GM23248 (cell line): ENCODE data around the gene SMARCE1. TPM values are rescaled to one million over a fixed set of nuclear protein-coding genes. Genes with fewer than 3 reads are reported as not detected.

Experiments used
- DNase-seq: peaks from one replicate; pipeline ENCODE4 v3.0.0-alpha.2; 2015
- H2AFZ ChIP-seq: fragments of 200-600 bp; sonication (generic); 2 replicates; pipeline ENCODE4 v1.6.1; 2016; ENCODE audit warnings: antibody characterized with exemption
- H3F3A ChIP-seq: fragments of 200-600 bp; sonication (generic); 2 replicates; pipeline ENCODE4 v1.6.1; 2016; ENCODE audit warnings: mild to moderate bottlenecking, antibody characterized with exemption, mixed run types; ENCODE audit not compliant: insufficient read depth
- H3K27ac ChIP-seq: fragments of 200-600 bp; sonication (generic); 2 replicates; pipeline ENCODE4 v1.5.1; 2016; ENCODE audit warnings: mild to moderate bottlenecking
- H3K27me3 ChIP-seq: fragments of 200-600 bp; sonication (generic); replicated peaks from 2 replicates; pipeline ENCODE4 v1.6.1; 2016; ENCODE audit warnings: mild to moderate bottlenecking; ENCODE audit not compliant: insufficient read depth
- H3K36me3 ChIP-seq: fragments of 200-600 bp; sonication (generic); 2 replicates; pipeline ENCODE4 v1.6.1; 2016; ENCODE audit warnings: low read depth, mild to moderate bottlenecking
- H3K4me1 ChIP-seq: fragments of 200-600 bp; sonication (generic); 2 replicates; pipeline ENCODE4 v1.6.1; 2016; ENCODE audit warnings: mild to moderate bottlenecking; ENCODE audit not compliant: insufficient read depth
- H3K4me2 ChIP-seq: fragments of 200-600 bp; sonication (generic); one replicate; pipeline ENCODE4 v1.6.1; 2016; ENCODE audit warnings: mild to moderate bottlenecking; ENCODE audit not compliant: unreplicated experiment
- H3K4me3 ChIP-seq: fragments of 200-600 bp; sonication (generic); 2 replicates; pipeline ENCODE4 v1.5.1; 2016; ENCODE audit warnings: mild to moderate bottlenecking
- H3K79me2 ChIP-seq: fragments of 200-600 bp; sonication (generic); 2 replicates; pipeline ENCODE4 v1.6.1; 2016; ENCODE audit warnings: mild to moderate bottlenecking; ENCODE audit not compliant: insufficient read depth
- H3K9ac ChIP-seq: fragments of 200-600 bp; sonication (generic); 2 replicates; pipeline ENCODE4 v1.6.1; 2016; ENCODE audit warnings: mild to moderate bottlenecking
- H3K9me2 ChIP-seq: fragments of 200-600 bp; sonication (generic); 2 replicates; pipeline ENCODE4 v1.6.1; 2016; ENCODE audit warnings: mixed run types, mild to moderate bottlenecking, moderate library complexity; ENCODE audit not compliant: insufficient read depth
- H3K9me3 ChIP-seq: fragments of 200-600 bp; sonication (generic); one replicate; pipeline ENCODE4 v1.6.1; 2017; ENCODE audit warnings: low read depth
- H4K20me1 ChIP-seq: fragments of 200-600 bp; sonication (generic); 2 replicates; pipeline ENCODE4 v1.6.0; 2016; ENCODE audit not compliant: insufficient read depth
- EZH2 ChIP-seq: fragments of 200-600 bp; sonication (generic); IDR thresholded peaks from 2 replicates; pipeline ENCODE4 v1.6.1; 2018; ENCODE audit warnings: antibody characterized with exemption, mild to moderate bottlenecking; ENCODE audit not compliant: insufficient read depth, poor library complexity, severe bottlenecking
- EZH2phosphoT487 ChIP-seq: fragments of 200-600 bp; sonication (generic); IDR thresholded peaks from 2 replicates; pipeline ENCODE4 v1.6.1; 2018; ENCODE audit warnings: antibody characterized with exemption, moderate library complexity, mild to moderate bottlenecking, low read depth; ENCODE audit not compliant: insufficient read depth
- WGBS, 2 experiments: methylation state at CpG; one replicate each; pipeline ENCODE4 v1.1.6; 2015 to 2017; ENCODE audit warnings: low lambda C conversion rate in 2 of 2, low coverage in 1 of 2; ENCODE audit errors: missing lambda C conversion rate in 2 of 2; 5-methylcytosine and 5-hydroxymethylcytosine counted together
- in situ Hi-C: fragments of 300-500 bp; cut with MboI; formaldehyde crosslinking; loops from 2 replicates; pipeline ENCODE4 v1.15.0; 2020
- polyA plus RNA-seq: library from polyadenylated mRNA; unstranded; fragments of >200 nt; fragmentation: Nextera tagmentation; extraction: Ambion mirVana; gene quantifications from 2 replicates; pipeline ENCODE4 v1.2.1, GENCODE V29; 2016
- total RNA-seq: library from RNA; depleted of rRNA; stranded (reverse); fragments of >200 nt; shearing (Covaris generic); gene quantifications from 2 replicates; pipeline ENCODE4 v1.2.3, GENCODE V29; 2014

The SMARCE1 gene
- total and polyA plus RNA-seq, 2 experiments from 2014 or later, result 67.4 to 144 TPM

GRCh38 chr17:40651939-40652338 lies 4.3 kb upstream of the SMARCE1 start:
- Histone ChIP-seq H3K9me3 (no peaks in the 10 kb centered on the region), H3K4me1 (peaks cover 6% of the 10 kb centered on the region; the same call in 1 of the 2 replicates), H3K4me3 (no peak overlapping the region), H2AFZ (no peak overlapping the region), H3K27me3 (0 out of 2 replicates have a peak, but pooled peaks cover 7% of the 10 kb centered on the region), H3K9ac (no peak overlapping the region), H3K9me2 (no peaks in the 10 kb centered on the region), H3K27ac (no peak overlapping the region), H3K4me2 (no peak overlapping the region), H3K36me3 (no peaks in the 10 kb centered on the region), H3F3A (peaks cover 5% of the 10 kb centered on the region; the same call in 1 of the 2 replicates), H4K20me1 (no peaks in the 10 kb centered on the region), H3K79me2 (peaks cover 16% of the 10 kb centered on the region)
- no peak for TF ChIP-seq EZH2phosphoT487
- TF ChIP-seq EZH2, result no peak
- in situ Hi-C loops, result no loop called here
- WGBS, 2 experiments, result 89% methylated on average over 5 of the region's 5 CpGs
- no peak for DNase-seq

DNA sequence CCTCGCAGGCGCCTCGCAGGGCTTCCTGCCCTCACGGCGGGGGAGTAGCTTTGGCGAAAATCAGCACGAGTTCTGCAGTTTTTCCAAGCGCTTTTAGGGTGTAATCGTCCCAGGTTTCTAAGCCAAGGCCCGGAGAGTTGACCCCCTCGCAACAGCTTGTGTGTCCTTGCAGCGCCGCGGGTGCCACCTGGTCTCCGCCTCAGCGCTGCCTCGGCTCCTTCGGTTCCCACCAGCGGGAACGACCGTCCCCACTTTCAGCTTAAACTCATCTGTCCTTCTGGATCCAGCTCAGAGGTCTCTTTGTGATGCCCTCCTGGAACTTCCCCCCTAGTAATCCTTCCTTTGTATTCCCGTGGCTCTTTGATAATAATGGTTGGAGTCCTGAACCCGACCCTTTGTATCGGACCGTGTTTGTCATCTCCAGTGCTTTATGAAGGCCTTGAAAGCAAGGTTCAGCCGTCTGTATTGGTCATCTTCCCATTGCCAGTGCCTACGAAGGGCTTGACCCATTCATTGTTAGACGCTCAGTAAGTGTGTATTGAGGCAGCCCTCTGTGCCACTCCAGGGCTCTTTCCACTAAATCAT lies 858 bp upstream of the SMARCE1 start:
- in situ Hi-C loops, result no loop called here
- H3K9me2 ChIP-seq, result no peaks in the 10 kb centered on the region
- H3K4me1 ChIP-seq, result peaks cover 28% of the 10 kb centered on the region
- TF ChIP-seq EZH2phosphoT487, result no peak
- no peak for TF ChIP-seq EZH2
- 6% methylated on average over 28 of the region's 28 CpGs for WGBS, 2 experiments
- H3K27ac ChIP-seq, result peak overlapping the region; percentile 98
- H3K4me2 ChIP-seq, result peak overlapping the region; percentile 96
- peaks cover 5% of the 10 kb centered on the region; the same call in 1 of the 2 replicates for H3F3A ChIP-seq
- H3K79me2 ChIP-seq, result peaks cover 51% of the 10 kb centered on the region
- peak overlapping the region; percentile 98 for H2AFZ ChIP-seq
- peaks cover 20% of the 10 kb centered on the region for H3K36me3 ChIP-seq
- H3K4me3 ChIP-seq, result peak overlapping the region; percentile 95
- H4K20me1 ChIP-seq, result no peaks in the 10 kb centered on the region
- no peaks in the 10 kb centered on the region for H3K9me3 ChIP-seq
- no peaks in the 10 kb centered on the region for H3K27me3 ChIP-seq
- peak overlapping the region; percentile 99 for H3K9ac ChIP-seq
- DNase-seq, result peak; percentile 42

DNA sequence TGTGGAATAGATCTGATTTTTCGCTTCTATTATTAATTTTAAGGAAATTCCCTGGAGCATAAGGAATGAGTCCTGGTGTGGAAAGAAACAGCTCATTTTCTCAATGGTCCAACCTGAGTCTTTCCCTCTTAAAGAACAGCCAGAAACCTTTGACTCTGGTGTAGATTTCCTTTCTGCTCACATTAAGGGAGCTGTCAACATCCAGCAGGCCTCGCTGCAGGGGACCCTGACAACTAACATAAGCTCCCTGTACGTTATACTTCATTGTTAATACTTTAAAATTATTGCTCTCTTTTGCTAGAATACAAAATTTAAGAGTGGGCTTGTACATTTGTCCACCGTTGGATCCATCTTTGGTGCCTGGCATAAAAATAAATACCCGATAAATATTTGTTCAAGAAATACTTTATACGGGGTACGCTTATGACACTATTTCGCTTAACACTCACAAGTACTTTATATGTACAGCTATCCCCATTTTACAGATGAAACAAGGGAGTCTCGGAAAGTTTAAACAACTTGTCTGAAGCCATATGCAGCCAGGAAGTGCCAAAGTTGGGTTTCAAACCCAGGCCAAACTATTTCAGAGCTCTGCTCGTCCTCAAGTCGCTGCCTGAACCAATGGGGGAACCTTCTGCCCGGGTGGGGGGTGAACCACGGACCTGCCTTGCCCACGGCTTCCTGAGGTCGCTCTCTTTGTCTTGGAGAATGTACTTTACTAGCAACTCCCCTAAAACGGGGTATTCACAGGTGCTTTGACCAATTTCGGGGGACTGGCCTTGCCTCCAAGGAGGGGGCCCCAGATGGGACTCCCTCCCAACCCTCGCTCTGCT lies 611 bp downstream of the SMARCE1 start:
- Histone ChIP-seq H2AFZ (peak overlapping the region; percentile 98), H3F3A (peaks cover 5% of the 10 kb centered on the region; the same call in 1 of the 2 replicates), H3K79me2 (peaks cover 66% of the 10 kb centered on the region), H3K4me2 (peak overlapping the region; percentile 96), H3K36me3 (peaks cover 34% of the 10 kb centered on the region), H3K9ac (peak overlapping the region; percentile 99), H3K27ac (peak overlapping the region; percentile 98), H3K9me3 (no peaks in the 10 kb centered on the region), H3K27me3 (no peaks in the 10 kb centered on the region), H3K9me2 (no peaks in the 10 kb centered on the region), H4K20me1 (no peaks in the 10 kb centered on the region), H3K4me3 (peak overlapping the region; percentile 95), H3K4me1 (peaks cover 28% of the 10 kb centered on the region)
- no peak for TF ChIP-seq EZH2
- TF ChIP-seq EZH2phosphoT487, result no peak
- in situ Hi-C loops, result no loop called here
- DNase-seq, result peak; percentile 71
- 1 to 2% methylated on average over 18 of the region's 18 CpGs for WGBS, 2 experiments

DNA sequence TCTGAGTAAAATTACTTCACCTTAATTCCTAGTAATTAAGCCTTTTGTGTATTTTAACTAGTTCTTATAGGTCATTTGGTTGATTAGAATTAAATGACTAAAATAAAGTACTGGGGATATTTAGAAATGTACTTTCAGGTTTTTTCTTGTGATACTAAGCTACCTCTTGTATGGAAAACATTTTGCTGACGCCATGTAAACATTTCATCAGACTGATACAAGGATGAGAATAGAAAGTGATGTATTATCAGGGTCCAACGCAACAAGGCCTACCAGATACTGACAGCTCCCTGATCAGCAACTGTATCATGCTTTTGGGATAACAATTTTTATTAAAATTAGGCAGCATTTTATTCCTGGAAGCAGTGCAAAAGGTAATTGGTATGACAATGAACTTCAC lies 1.7 kb downstream of the SMARCE1 start:
- H3K79me2 ChIP-seq, result peaks cover 76% of the 10 kb centered on the region
- peak; percentile 13 for DNase-seq
- 51 to 53% methylated on average over 2 of the region's 2 CpGs for WGBS, 2 experiments
- peaks cover 28% of the 10 kb centered on the region for H3K4me1 ChIP-seq
- peak overlapping the region; percentile 99 for H3K9ac ChIP-seq
- no peak overlapping the region for H3K27ac ChIP-seq
- peak overlapping the region; percentile 95 for H3K4me3 ChIP-seq
- H3K27me3 ChIP-seq, result no peaks in the 10 kb centered on the region
- H3K9me3 ChIP-seq, result no peaks in the 10 kb centered on the region
- H3K9me2 ChIP-seq, result no peaks in the 10 kb centered on the region
- peaks cover 11% of the 10 kb centered on the region; the same call in 1 of the 2 replicates for H3F3A ChIP-seq
- in situ Hi-C loops, result no loop called here
- TF ChIP-seq EZH2, result no peak
- TF ChIP-seq EZH2phosphoT487, result no peak
- H3K4me2 ChIP-seq, result peak overlapping the region; percentile 96
- no peaks in the 10 kb centered on the region for H4K20me1 ChIP-seq
- H3K36me3 ChIP-seq, result peaks cover 44% of the 10 kb centered on the region
- H2AFZ ChIP-seq, result no peak overlapping the region
